GM12874 (cell line): Measurements from ENCODE around the gene CEP112.

Experiments used
- CTCF ChIP-seq: IDR thresholded peaks from 2 replicates; pipeline ENCODE4 v1.5.1; 2011; ENCODE audit warnings: low read depth, mild to moderate bottlenecking, control low read depth, low read length, moderate library complexity; ENCODE audit not compliant: insufficient read depth

The CEP112 gene

GRCh38 chr17:66044083-66044482, 147.8 kb downstream of the CEP112 start:
- no peak for TF ChIP-seq CTCF

DNA sequence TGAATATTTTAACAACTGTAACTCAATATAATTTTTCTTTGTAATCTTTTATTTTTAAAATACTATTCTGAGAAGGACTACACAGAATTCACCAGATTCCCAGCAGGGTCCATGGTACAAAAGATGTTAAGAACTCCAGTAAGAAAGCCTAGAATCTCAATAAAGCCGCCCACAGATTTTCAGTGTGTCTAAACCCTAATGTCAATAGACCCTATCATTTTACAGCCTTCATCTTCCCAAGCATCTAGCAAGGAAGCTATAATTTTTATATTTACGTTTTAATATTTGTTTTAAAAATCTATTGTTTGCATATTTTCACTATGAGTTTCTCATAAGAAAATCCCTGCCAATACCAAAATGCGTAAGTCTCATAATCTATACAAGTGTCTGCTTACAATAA, 148.5 kb downstream of the CEP112 start:
- TF ChIP-seq CTCF, result no peak

- no peak for TF ChIP-seq CTCF
Observed at GRCh38 chr17:66040402-66040801, 151.5 kb downstream of the CEP112 start.

GRCh38 chr17:66038125-66038524, 153.8 kb downstream of the CEP112 start:
- no peak for TF ChIP-seq CTCF

DNA sequence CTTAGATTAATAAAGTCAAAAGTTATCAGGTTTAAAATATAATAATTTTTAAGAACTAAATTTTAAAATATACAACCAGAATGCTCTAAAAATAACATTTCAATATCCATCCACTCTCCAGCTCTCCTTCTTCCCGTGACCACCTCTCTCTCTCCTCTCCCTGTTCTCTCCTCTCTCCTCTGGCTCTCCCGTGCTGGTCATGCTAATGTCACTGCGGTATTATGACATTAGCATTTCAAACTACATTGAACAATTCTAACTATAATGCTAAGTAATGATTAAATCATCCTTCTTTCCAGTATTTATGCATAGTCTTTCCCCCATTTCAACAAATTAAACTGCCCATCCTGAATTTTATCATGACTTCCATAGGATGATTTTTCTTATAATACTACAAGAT, 154.7 kb downstream of the CEP112 start:
- no peak for TF ChIP-seq CTCF

DNA sequence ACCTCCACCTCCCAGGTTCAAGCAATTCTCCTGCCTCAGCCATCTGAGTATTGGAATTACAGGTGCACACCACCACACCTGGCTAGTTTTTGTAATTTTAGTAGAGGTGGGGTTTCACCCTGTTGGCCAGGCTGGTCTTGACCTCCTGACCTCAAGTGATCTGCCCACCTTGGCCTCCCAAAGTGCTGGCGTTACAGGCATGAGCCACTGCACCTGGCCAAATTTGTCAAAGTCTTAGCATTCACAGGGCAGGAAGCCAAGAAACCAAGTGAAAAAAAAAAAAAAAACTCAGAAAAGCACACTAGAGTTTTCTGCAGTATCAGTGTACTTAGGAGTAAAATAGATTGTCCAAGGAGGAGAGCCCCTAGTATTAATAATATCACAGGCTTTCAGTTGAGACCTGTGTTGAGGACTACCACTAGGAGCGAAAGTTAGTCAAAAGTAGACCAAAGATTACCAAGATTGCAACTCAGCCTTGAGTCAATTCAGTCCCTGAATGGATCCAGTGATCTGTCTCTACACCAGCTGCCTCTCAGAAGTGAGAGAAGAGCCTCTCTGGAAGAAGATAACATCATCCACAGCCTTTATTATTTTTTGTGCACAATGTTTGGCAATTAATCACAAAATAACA, 159.7 kb downstream of the CEP112 start:
- no peak for TF ChIP-seq CTCF

GRCh38 chr17:66025551-66025950, 166.4 kb downstream of the CEP112 start:
- no peak for TF ChIP-seq CTCF

DNA sequence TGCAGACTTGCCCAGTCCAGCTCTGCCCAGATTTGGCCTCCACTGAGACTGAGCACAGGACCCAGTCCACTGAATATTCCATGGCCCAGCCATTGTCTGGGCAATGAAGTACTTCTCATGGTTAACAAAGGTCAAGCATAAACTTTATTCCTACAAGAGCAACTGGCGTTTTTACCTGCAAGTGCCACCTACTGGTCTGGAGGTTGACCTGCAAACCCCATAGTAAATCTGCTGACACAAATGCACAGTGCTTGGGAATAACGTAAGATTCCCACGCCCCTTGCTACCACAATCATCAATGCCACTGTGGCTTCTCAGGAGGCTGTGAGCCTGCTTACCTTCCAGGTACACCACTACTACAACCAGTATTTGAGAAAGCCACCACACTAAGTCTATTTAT, 170.2 kb downstream of the CEP112 start:
- no peak for TF ChIP-seq CTCF
